Adrenal gland (tissue), 12 donors: ENCODE results near the gene DOCK4. TPM values are rescaled to one million over a fixed set of nuclear protein-coding genes. Genes with fewer than 3 reads are reported as not detected.

Experiments
- DNase-seq, 7 donors: peaks; one replicate each; pipeline ENCODE4 v3.0.0-alpha.2; 2019 to 2020
- H3K27ac ChIP-seq, 5 donors: fragments of 200-600 bp; sonication (generic) in 4 of 5; 1 replicate in 3 of 5; 2 replicates in 2 of 5; pipeline versions ENCODE4 v1.5.1 to v1.8.0; 2016 to 2020; ENCODE audit warnings: mild to moderate bottlenecking in 1 of 5
- H3K27me3 ChIP-seq: fragments of 200-600 bp; 2 replicates; pipeline ENCODE4 v1.8.0; 2021
- H3K36me3 ChIP-seq, 2 donors: fragments of 200-600 bp; replicated peaks in 1 of 2; 1 replicate in 1 of 2; 2 replicates in 1 of 2; pipeline versions ENCODE4 v1.5.1 to v1.8.0; 2018 to 2022
- H3K4me1 ChIP-seq, 2 donors: fragments of 200-600 bp; replicated peaks in 1 of 2; 1 replicate in 1 of 2; 2 replicates in 1 of 2; pipeline versions ENCODE4 v1.5.1 to v1.8.0; 2018 to 2021
- H3K4me3 ChIP-seq, 4 donors: fragments of 200-600 bp; sonication (generic) in 3 of 4; one replicate each; pipeline ENCODE4 v1.5.1; 2016 to 2018
- H3K9me3 ChIP-seq, 3 donors: fragments of 200-600 bp; sonication (generic) in 1 of 3; replicated peaks in 1 of 3; 1 replicate in 2 of 3; 2 replicates in 1 of 3; pipeline versions ENCODE4 v1.5.1 to v1.8.0; 2016 to 2021
- POLR2A ChIP-seq, 2 donors: fragments of 450-650 bp; IDR thresholded peaks; one replicate each; pipeline ENCODE4 v1.6.1; 2017; ENCODE audit warnings: antibody characterized with exemption in 2 of 2, mild to moderate bottlenecking in 2 of 2, moderate library complexity in 1 of 2
- WGBS, 4 donors: extraction: QIAGEN DNeasy Blood & Tissue Kit in 2 of 4; methylation state at CpG; one replicate each; pipeline versions ENCODE4 v1.1.5 to v1.1.7; 2013 to 2017; 5-methylcytosine and 5-hydroxymethylcytosine counted together
- intact Hi-C, 2 donors: fragments of 100-400 bp; cut with DNase I; formaldehyde crosslinking; loops; one replicate each; pipeline versions ENCODE4 v1.14.1 to v1.15.0; 2022 to 2023
- polyA plus RNA-seq, 3 donors: library from polyadenylated mRNA; stranded (reverse); fragments of 200-250 nt in 2 of 3; fragments of 350-450 nt in 1 of 3; fragmentation: Illumina TruSeq in 1 of 3; extraction: RNeasy Lipid Tissue Mini Kit (QIAGEN cat#74804) in 1 of 3; gene quantifications; one replicate each; pipeline ENCODE4 v1.2.3, GENCODE V29; 2013 to 2014
- small RNA-seq, 2 donors: library from RNA; depleted of rRNA; stranded (forward); fragments of <200 nt; gene quantifications; one replicate each; pipeline ENCODE3, GENCODE V24; 2016
- total RNA-seq, 9 donors: library from RNA; depleted of rRNA in 4 of 9; stranded (reverse); fragments of >200 nt in 4 of 9; fragments of 120-200 nt in 1 of 9; fragmentation: NEBNext Ultra II Directional in 1 of 9; extraction: Animal tissue kit (Norgen Biotek cat#: 25700) in 1 of 9; gene quantifications; one replicate each; pipeline versions ENCODE4 v1.1.0 to v1.2.4, GENCODE V29; 2013 to 2023
- TF ChIP-seq, protein P1 (sequence below), 6 experiments: fragments of 450-650 bp in 4 of 6; fragments of 200-600 bp in 2 of 6; sonication (generic) in 1 of 6; IDR thresholded peaks; 1 replicate in 5 of 6; 2 replicates in 1 of 6; pipeline versions ENCODE4 v1.5.1 to v1.8.0; 2016 to 2021; ENCODE audit warnings: antibody characterized with exemption in 6 of 6, mild to moderate bottlenecking in 2 of 6, moderate library complexity in 1 of 6
- donor health status: healthy with polysubstance abuse.
- donor health status: Bipolar disorder and iron deficiency.
- donor health status: DM: yes; HTN: yes; CAD: no.
- donor health status: DM: no; HTN: no; CAD: no.
- donor health status: DM: no; HTN: no; CAD: no.
- donor health status: DM: yes; HTN: yes; CAD: no.

DOCK4 gene
- total and polyA plus RNA-seq, 12 donors: 6.2 to 37.6 (median 21.1) TPM

DNA sequence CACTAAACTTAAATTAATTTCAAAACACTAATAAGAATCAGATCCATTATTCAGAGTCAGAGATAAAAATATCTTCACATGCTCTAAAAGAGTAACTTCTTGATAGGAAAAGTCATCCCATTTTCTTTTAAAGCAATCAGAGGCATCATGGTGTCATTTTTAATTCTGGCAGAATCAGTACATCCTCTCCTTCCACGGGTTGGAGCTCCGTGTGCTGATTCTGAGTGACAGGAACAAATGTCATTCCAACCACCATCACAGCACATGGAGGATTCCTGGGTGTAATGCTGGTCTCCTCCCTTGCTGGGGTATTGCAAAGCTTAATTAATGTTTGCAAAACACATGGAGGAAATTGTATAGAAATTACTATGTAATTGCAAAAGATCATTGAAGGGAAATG lies 529.4 kb downstream of the DOCK4 start:
- no peaks in the 10 kb centered on the region for H3K36me3 ChIP-seq
- 23 to 64% (median 43%) methylated on average over 2 of the region's 2 CpGs for WGBS, 4 donors
- intact Hi-C loops: no loop called here
- TF ChIP-seq POLR2A (IDR thresholded peaks at IDR 0.05): no peak
- TF ChIP-seq, protein P1, sequence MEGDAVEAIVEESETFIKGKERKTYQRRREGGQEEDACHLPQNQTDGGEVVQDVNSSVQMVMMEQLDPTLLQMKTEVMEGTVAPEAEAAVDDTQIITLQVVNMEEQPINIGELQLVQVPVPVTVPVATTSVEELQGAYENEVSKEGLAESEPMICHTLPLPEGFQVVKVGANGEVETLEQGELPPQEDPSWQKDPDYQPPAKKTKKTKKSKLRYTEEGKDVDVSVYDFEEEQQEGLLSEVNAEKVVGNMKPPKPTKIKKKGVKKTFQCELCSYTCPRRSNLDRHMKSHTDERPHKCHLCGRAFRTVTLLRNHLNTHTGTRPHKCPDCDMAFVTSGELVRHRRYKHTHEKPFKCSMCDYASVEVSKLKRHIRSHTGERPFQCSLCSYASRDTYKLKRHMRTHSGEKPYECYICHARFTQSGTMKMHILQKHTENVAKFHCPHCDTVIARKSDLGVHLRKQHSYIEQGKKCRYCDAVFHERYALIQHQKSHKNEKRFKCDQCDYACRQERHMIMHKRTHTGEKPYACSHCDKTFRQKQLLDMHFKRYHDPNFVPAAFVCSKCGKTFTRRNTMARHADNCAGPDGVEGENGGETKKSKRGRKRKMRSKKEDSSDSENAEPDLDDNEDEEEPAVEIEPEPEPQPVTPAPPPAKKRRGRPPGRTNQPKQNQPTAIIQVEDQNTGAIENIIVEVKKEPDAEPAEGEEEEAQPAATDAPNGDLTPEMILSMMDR (IDR thresholded peaks at IDR 0.05): no peak
- H3K27ac ChIP-seq: no peak overlapping the region
- no peak overlapping the region for H3K4me3 ChIP-seq
- DNase-seq: no peak
- H3K27me3 ChIP-seq: no peaks in the 10 kb centered on the region
- no peaks in the 10 kb centered on the region for H3K9me3 ChIP-seq
- H3K4me1 ChIP-seq: no peaks in the 10 kb centered on the region

Small RNA genes lying within 50 kb of the gene (small RNA-seq; reads per million reads assigned to genes)
- gene RNA5SP237: 0 reads per million in 2 donors

Other genes starting within 250 kb of the DOCK4 start
- gene ZNF277, start 296 bp upstream of the DOCK4 start, total RNA-seq: 10 to 100 TPM; 12.6 to 28.9 (median 21.2) TPM
- gene ZNF277, start 296 bp upstream of the DOCK4 start, polyA plus RNA-seq: 10 to 100 TPM; 15.2 to 30.6 (median 16.3) TPM
- 10 to 100 TPM; 28.6 to 58.9 (median 49.9) TPM for gene IFRD1, start 244.1 kb upstream of the DOCK4 start, total RNA-seq
- gene IFRD1, start 244.1 kb upstream of the DOCK4 start, polyA plus RNA-seq: 10 to 100 TPM; 20.5 to 86.2 (median 74.1) TPM